ENCODE data around the gene VSIR.

The VSIR gene

DNA sequence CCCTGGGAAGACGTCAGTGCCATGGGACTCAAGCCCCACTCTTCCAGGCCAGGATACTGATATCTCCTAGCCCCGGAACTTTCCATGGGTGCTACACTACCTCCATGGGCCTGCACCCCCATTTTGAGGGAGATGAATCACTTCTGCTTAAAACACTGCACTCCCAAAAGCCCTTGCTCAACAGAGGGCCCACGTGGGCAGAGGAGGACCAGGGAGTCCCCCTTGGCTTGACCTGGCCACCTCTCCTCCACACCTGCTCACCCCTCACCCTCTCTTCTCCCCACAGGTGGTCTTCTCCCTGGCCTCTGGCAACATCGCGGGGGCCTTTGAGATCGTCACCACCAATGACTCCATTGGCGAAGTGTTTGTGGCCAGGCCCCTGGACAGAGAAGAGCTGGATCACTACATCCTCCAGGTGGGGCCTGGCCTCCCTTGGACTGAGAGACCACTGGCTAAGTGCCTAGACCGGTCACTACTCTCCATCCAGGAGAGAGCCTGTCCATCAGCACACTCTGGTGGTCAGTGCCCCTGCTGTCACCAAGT lies 33.9 kb downstream of the VSIR start:
- intact Hi-C loops (cut with DNase I) = no loop called here
- DNase-seq = peak in 2 of 10 donors; percentile 29 to 62

DNA sequence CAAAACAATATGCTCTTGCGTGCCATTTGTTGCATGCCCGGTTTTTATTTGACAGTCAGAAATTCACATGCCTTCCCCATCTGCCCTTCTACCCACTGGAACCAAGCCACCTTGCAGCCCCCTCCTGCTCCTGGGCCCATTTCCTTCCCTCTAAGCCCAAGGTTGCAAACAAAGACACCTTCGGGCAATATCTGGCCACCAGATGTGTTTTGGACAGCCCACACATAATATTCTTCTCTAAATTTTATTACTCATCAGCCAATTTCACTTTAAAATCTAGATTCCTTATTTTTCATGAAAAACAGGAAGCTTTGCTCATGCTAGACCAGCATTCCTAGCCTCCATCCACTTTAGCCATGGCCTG lies 35.5 kb downstream of the VSIR start:
- intact Hi-C loops (cut with DNase I) = no loop called here
- peak in 1 of 10 donors; percentile 39 for DNase-seq

DNA sequence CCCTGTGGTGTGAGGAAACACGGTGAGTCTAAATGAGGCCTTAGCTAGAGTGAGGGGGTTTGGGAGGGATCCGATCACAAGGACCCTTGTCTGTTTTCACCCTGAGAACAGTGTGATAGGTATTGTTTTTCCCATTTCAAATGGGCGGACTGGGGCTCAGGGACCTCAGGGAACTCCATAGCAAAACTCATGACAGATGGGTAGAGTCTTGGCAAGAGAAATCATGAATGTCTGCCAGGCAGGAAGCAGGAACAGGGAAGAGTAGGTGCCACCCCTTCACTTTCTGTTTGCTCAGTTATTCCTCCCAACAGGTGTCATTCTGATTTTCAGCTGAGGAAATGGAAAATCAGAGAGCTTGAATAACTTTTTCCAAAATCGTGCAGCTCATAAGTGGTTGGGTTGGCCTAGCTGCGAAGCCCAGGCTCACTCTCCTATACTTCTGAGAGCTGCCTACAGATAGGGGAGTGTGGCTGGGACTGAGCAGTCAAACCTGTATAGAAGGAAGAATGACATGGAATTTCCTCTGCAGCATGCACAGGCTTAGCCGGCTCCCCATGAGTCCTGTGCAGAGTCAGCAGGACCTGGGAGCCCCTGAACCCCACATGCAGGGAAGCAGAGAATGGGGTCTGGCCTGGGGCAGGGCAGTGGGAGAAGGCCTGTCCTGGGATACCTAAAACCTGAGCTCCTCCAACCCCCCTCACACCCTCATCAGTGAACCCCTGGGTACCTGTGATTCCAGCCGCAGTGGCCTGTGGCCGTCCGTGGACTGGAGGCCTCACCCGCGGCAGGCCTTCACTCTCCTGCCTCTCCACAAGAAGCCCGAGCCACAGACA lies 36.1 kb downstream of the VSIR start:
- intact Hi-C loops (cut with DNase I) = no loop called here
- DNase-seq = no peak

DNA sequence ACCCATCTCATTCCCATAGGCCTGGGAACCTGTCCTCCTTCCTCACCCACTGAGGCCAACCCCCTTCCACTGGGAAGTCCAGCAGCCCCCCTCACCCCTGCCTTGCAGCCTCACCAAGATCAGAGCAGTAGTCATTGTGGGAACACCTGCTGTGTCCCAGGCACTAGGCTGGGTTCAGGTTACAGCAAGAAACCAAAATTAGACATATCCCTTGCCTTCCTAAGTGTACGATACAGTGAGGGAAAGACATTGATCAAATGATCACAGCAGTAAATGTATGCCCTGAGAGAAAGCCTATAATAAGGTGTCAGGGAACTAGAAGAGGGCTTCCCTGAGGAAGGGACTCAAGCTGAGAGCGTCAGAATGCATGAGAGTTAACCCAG lies 36.8 kb downstream of the VSIR start:
- DNase-seq = no peak
- intact Hi-C loops (cut with DNase I) = no loop called here

DNA sequence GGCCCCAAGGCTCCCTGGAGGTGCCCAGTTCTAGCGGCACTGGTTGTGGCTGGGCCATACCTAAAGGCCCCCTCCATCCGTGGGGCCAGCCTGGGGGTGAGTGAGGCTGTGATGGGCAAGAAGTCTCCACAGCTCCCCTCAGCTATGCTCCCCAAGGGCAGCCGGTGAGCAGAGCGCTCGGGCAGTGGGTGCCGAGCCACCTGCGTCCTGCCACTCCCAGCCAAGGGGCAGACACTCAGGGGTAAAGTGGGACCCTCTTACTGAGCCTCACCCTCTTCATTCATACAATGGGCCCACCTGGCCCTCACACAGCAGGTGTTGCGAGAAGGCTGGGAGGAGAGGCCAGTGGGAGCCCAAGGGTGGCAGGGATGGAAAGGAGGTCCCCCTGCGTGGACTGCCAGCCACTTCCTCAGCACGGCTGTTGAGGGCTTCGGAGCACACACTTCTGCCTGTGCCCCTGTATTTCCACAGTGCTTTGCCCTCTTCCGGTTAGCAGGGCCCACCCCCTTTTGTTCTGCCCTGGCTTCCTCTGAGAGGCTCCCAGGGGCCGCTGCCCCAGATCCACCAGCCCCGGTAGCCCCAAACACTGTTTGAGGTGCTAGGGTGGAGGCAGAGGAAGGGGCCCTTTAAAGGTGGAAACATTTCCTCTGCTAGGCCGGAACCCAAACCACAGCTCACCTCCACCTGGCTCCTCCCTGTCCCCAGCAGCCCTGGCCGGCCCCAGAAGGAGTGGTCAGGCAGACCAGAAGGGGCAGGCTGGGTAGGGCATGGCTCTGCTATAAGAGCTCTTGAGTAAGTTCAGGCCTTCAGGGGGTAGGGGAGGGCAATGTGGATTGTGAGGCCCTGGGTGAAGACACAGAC lies 37.4 kb downstream of the VSIR start:
- intact Hi-C loops (cut with DNase I) = no loop called here

DNA sequence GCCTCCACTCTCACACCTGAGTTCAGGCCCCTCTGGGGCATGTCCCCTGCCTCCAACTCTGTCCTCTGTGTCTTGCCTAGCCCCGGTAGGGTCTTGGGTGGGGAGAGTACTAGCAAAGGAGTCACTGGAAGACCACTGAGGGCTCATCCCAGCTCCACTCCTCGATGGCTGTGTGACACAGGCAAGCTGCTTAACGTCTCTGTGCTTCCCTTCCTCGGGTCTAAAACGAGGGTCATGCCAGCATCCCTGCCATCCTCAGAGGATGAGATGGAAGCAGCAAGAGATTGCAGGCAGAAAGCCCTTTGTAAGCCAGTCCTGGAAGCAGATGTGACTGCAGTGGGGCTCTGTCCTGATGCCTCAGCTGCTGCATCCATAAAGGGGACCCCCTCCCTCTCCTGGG lies 38.5 kb downstream of the VSIR start:
- DNase-seq = no peak
- intact Hi-C loops (cut with DNase I) = no loop called here

More for the DNA sequence above, 37.4 kb downstream of the VSIR start:
- no peak for DNase-seq

DNA sequence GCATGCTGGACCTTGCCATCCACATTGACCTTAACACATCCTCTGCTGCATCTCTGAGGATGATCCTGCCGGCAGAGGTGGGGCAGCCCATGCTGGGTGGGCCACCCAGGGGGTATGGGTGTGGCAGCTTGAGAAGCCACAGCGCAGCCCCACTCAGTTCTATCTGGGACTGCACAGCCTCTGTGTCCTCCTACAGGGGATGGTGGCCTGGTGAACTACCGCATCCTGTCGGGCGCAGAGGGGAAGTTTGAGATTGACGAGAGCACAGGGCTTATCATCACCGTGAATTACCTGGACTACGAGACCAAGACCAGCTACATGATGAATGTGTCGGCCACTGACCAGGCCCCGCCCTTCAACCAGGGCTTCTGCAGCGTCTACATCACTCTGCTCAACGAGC lies 41.5 kb downstream of the VSIR start:
- DNase-seq = no peak
- intact Hi-C loops (cut with DNase I) = no loop called here

GRCh38 chr10:71729161-71729636 lies 44.1 kb downstream of the VSIR start:
- DNase-seq = no peak

DNA sequence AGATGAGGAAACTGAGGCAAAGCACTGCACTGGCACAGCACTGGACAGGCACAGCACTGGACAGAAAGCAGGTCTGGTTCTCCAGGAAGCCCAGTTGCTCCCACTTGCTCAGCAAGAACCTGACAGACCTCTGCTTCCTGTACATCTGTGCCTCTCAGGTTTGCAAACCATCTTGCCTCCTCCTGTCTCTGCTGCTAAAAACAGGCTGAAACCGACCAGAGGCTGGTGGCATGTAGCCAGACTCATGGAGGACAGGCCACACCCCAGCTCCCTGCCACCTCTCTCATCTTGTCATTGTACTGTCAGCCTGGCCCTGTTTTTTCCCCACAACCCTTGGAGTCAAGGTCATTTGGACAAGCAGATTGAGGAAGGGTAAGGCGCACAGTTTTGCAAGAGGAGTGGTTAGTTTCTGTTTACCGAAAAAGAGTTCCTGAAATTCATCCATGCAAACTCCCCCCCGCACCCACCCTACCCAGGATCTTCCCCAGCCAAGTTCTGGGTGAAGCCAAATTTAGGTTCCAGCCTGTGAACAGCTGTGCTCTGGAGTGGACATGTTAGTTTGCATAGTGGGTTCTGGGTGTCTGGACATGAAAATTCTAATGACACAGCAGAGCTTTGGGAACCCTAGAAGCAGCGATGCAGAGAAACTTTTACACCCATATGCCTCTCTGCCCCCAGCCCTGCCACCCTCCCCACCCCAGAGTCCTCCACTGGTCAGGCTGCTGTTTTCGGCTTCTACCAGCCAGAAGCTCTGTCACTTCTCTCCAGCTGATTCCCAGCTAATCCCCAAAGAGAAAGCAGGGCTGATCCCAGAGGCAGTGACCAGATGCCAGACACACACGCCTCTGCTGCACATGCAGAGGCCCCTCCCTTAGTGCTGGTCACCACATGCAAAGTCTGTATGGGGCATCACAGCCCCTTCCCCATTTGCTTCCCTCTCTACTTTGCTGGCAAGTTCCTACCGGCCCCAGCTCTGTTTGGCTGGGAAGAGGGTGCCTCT lies 45.3 kb downstream of the VSIR start:
- DNase-seq = no peak
- intact Hi-C loops (cut with DNase I) = no loop called here

More at GRCh38 chr10:71729161-71729636, 44.1 kb downstream of the VSIR start:
- intact Hi-C loops (cut with DNase I) = no loop called here

DNA sequence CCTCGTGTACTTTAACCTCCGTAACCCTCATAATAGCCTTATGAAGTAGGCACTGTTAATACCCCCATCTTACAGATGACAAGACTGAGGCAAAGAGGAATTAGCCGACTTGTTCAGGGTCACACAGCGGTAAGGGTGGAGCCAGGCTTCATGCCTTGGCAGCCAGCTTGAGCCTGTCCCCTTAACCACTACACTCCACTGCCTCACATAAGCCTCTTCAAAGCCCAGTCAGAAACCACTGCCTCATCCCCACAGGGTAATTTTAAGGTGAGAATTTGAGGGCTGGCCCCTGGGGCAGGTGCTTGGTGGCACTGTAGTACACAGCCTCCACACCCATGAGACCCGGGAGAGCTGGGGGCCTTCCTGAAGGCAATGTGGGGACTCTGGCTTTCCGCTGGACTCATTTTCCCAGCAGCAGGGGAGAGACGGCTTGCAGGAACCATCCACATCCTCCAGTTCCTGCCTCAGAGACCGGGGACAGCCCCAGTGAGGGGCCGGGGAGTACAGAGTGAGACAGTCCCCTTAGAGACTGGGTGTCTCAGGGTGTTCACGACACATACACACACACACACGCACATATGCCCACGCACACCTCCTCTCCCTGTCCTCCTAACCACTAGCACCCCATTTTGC lies 46.1 kb downstream of the VSIR start:
- DNase-seq = no peak
- intact Hi-C loops (cut with DNase I) = no loop called here

GRCh38 chr10:71726580-71727104 lies 46.7 kb downstream of the VSIR start:
- intact Hi-C loops (cut with DNase I) = no loop called here
- no peak for DNase-seq

- DNase-seq = no peak
- intact Hi-C loops (cut with DNase I) = no loop called here
Measured at GRCh38 chr10:71725998-71726579, 47.2 kb downstream of the VSIR start.

GRCh38 chr10:71725249-71725648 lies 48.1 kb downstream of the VSIR start:
- DNase-seq = no peak
- intact Hi-C loops (cut with DNase I) = no loop called here

DNA sequence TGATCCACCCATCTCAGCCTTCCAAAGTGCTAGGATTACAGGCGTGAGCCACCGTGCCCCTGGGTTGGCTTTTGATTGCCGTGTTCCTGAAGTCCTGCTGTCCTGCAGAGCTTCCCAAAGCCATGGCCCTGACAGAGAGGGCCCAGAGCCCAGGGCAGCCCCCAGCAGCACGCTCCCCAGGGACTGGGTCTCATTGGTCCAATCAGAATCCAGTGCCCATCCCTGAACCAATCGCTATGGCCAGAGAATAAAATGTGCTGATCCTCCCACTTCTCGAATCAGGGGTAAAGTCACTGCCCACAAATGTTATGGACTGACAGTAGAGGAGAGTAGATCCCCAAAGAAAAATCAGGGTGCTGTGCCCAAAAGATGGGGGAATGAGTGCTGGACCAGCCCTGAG lies 48.8 kb downstream of the VSIR start:
- intact Hi-C loops (cut with DNase I) = no loop called here
- DNase-seq = no peak

DNA sequence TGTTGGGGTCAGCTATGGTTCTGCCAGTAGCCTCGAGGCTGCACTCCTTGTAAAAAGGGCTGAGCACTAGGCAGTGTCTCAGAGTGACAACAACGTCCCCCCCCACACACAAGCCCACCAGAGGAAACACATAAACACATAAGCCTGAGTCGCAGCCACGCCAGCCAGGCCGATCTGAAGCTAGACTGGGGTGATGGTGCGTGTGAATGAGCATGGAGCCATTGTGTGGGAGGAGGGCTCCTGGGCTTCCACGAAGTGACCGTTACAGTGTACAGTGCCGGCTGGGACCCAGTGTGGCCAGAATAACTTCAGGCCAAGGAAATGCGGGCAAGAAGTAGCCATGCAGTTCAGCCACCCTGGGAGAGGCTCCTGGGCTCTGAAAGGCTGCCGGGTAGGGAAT lies 50.0 kb downstream of the VSIR start:
- intact Hi-C loops (cut with DNase I) = no loop called here

DNA sequence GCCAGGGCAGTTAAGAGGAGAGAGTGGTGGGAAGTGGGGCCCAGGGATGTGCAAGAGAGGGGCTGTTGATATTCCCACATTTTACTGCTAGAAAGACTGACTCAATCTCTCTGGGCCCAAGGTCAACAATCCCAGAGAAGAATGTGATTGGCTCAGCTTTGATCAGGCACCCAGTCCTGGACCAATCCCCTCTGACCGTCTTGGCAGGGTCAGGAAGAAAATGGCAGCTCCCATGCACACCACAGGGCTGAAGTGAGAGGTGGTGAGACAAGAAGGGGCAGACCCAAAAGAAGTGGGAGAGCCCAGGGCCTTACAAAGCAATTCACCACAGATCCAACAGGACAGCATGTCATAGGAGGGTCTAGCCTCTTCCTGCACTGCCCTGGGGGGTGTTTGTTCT lies 50.5 kb downstream of the VSIR start:
- intact Hi-C loops (cut with DNase I) = no loop called here
- DNase-seq = no peak

More for the DNA sequence above, 50.0 kb downstream of the VSIR start:
- DNase-seq = no peak

DNA sequence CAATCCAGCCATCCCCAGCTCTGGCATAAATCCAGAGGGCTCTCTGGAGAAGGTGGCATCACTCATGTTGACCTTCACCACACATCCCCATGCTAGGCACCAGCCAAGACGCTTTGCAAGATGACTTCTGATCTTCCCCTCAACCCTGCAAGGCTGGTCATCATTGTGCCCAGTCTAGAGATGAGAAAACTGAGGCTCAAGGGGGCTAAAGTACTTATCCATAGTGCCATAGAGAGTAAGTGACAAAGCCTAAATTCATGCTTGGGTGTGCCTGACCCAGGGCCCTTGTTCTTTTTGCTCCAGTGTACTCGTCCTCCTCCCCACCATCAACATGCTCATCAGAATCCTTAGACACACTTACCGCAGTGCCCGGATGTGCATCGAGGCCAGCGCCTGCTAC lies 52.0 kb downstream of the VSIR start:
- DNase-seq = no peak
- intact Hi-C loops (cut with DNase I) = no loop called here

GRCh38 chr10:71720288-71720687 lies 53.0 kb downstream of the VSIR start:
- intact Hi-C loops (cut with DNase I) = no loop called here

More at GRCh38 chr10:71720288-71720687, 53.0 kb downstream of the VSIR start:
- no peak for DNase-seq
